Smooth muscle cell (in vitro differentiated cells): ENCODE measurements around the gene FAM3B. TPM values are rescaled to one million over a fixed set of nuclear protein-coding genes. Genes with fewer than 3 reads are reported as not detected.

ENCODE experiments used
- DNase-seq: peaks from one replicate; lab custom pipeline; 2025; ENCODE audit not compliant: unreplicated experiment; lab: John Stamatoyannopoulos, UW
- H2AFZ ChIP-seq: fragments of 200-600 bp; sonication (generic); 2 replicates; pipeline ENCODE4 v1.6.0; 2016; ENCODE audit warnings: antibody characterized with exemption, low read depth, mild to moderate bottlenecking
- H3F3A ChIP-seq: fragments of 200-600 bp; sonication (generic); 2 replicates; pipeline ENCODE4 v1.6.0; 2017; ENCODE audit warnings: antibody characterized with exemption, low read depth
- H3K27ac ChIP-seq: fragments of 200-600 bp; sonication (generic); 2 replicates; pipeline ENCODE4 v1.5.1; 2016; ENCODE audit warnings: low read depth, mild to moderate bottlenecking
- H3K27me3 ChIP-seq: fragments of 200-600 bp; sonication (generic); 2 replicates; pipeline ENCODE4 v1.6.1; 2016; ENCODE audit warnings: low read depth, mild to moderate bottlenecking
- H3K36me3 ChIP-seq: fragments of 200-600 bp; sonication (generic); 2 replicates; pipeline ENCODE4 v1.5.1; 2016; ENCODE audit warnings: low read depth
- H3K4me1 ChIP-seq: fragments of 200-600 bp; sonication (generic); 2 replicates; pipeline ENCODE4 v1.5.1; 2016; ENCODE audit warnings: low read depth
- H3K4me2 ChIP-seq: fragments of 200-600 bp; sonication (generic); 2 replicates; pipeline ENCODE4 v1.6.0; 2016; ENCODE audit warnings: mild to moderate bottlenecking
- H3K4me3 ChIP-seq: fragments of 200-600 bp; sonication (generic); 2 replicates; pipeline ENCODE4 v1.5.1; 2016; ENCODE audit warnings: mild to moderate bottlenecking
- H3K79me2 ChIP-seq: fragments of 200-600 bp; sonication (generic); 2 replicates; pipeline ENCODE4 v1.6.0; 2016; ENCODE audit warnings: low read depth, mild to moderate bottlenecking
- H3K9ac ChIP-seq: fragments of 200-600 bp; sonication (generic); 2 replicates; pipeline ENCODE4 v1.6.0; 2016; ENCODE audit warnings: low read depth
- H3K9me3 ChIP-seq: fragments of 200-600 bp; sonication (generic); replicated peaks from 2 replicates; pipeline ENCODE4 v1.5.1; 2016; ENCODE audit warnings: low read depth
- H4K20me1 ChIP-seq: fragments of 200-600 bp; sonication (generic); 2 replicates; pipeline ENCODE4 v1.6.0; 2016; ENCODE audit warnings: low read depth
- WGBS: methylation state at CpG from one replicate; pipeline ENCODE4 v1.1.7; 2016; ENCODE audit warnings: low lambda C conversion rate; 5-methylcytosine and 5-hydroxymethylcytosine counted together
- polyA plus RNA-seq: library from polyadenylated mRNA; unstranded; fragments of >200 nt; fragmentation: Nextera tagmentation; extraction: Ambion mirVana; gene quantifications from 2 replicates; pipeline ENCODE4 v1.2.1, GENCODE V29; 2016
- total RNA-seq: library from RNA; depleted of rRNA; stranded (reverse); fragments of >200 nt; gene quantifications from 2 replicates; pipeline ENCODE4 v1.2.3, GENCODE V29; 2014
- TF ChIP-seq, protein P1 (sequence below): fragments of 200-600 bp; sonication (generic); IDR thresholded peaks from 2 replicates; pipeline ENCODE4 v1.5.1; 2017; ENCODE audit warnings: borderline replicate concordance, mild to moderate bottlenecking, antibody characterized with exemption; ENCODE audit not compliant: insufficient read depth, poor library complexity, severe bottlenecking

FAM3B gene
- total and polyA plus RNA-seq, 2 experiments from 2014 or later, result 0.18 TPM; not detected in 1

DNA sequence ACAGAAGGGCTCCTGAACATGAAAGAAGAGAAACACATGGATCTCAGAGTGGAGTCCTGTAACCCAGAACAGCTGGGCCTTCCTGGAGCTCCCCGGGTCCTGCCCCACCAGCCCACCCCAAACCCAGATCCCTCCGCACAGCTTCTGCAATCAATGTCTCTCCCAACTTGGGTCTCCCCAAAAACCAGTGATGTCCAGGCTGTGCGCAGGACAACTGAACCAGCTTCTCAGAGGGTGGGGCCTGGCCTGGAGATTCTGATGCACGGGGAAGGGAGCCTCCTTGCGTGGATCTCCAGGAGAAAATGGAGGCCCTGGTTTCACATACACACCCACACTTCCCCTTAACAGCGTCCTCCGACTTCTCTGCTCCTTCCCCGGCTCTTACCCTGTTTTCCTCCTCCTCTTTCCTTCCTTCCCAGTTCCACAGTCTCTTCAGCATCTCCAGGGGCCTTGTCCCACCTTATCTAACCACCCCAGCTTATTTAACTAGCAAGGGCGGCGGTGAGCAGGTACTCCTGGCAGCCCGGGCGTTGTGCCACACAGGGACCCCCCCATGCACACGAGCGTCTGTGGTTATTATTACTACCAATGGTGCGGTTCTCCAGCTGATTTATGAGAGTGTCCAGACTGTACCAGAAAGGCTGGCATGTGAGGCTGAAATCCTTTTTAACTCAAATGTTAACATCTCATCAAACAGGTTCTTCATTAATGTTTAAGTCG lies 34.0 kb downstream of the FAM3B start:
- no peaks in the 10 kb centered on the region for H3K4me1 ChIP-seq
- 95% methylated on average over 16 of the region's 16 CpGs for WGBS
- TF ChIP-seq, protein P1, sequence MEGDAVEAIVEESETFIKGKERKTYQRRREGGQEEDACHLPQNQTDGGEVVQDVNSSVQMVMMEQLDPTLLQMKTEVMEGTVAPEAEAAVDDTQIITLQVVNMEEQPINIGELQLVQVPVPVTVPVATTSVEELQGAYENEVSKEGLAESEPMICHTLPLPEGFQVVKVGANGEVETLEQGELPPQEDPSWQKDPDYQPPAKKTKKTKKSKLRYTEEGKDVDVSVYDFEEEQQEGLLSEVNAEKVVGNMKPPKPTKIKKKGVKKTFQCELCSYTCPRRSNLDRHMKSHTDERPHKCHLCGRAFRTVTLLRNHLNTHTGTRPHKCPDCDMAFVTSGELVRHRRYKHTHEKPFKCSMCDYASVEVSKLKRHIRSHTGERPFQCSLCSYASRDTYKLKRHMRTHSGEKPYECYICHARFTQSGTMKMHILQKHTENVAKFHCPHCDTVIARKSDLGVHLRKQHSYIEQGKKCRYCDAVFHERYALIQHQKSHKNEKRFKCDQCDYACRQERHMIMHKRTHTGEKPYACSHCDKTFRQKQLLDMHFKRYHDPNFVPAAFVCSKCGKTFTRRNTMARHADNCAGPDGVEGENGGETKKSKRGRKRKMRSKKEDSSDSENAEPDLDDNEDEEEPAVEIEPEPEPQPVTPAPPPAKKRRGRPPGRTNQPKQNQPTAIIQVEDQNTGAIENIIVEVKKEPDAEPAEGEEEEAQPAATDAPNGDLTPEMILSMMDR, result no peak
- no peak overlapping the region for H3K4me2 ChIP-seq
- H3K79me2 ChIP-seq, result no peaks in the 10 kb centered on the region
- DNase-seq, result no peak
- peaks cover 7% of the 10 kb centered on the region for H3K27me3 ChIP-seq
- no peaks in the 10 kb centered on the region for H4K20me1 ChIP-seq
- no peaks in the 10 kb centered on the region for H3K36me3 ChIP-seq
- H3K27ac ChIP-seq, result no peak overlapping the region
- H3K4me3 ChIP-seq, result no peak overlapping the region
- no peaks in the 10 kb centered on the region for H3K9me3 ChIP-seq
- no peak overlapping the region for H2AFZ ChIP-seq
- H3F3A ChIP-seq, result no peaks in the 10 kb centered on the region
- no peak overlapping the region for H3K9ac ChIP-seq

DNA sequence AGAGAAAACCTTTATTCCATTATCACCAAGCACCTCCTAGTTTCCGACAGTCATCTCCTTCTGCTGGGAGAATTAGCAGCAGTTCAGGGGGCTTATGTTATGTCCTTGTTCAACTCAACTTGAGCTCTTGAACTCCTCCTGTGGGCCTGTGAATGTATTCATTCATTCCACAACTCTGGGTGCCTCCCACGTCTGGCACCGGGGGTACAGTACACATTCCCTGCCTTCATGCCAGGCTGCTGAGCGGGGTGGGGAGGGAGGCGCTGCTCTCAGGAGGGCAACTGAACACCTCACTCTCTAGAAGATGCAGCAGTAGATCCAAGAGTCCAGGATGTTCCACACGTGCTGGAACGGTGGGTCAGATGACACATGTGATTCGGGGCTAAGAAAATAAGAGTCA lies 40.9 kb downstream of the FAM3B start:
- no peak for DNase-seq
- Histone ChIP-seq H3K9ac (no peak overlapping the region), H3K4me1 (no peaks in the 10 kb centered on the region), H3F3A (peaks cover 5% of the 10 kb centered on the region), H3K9me3 (no peaks in the 10 kb centered on the region), H3K27ac (no peak overlapping the region), H3K27me3 (peaks cover 7% of the 10 kb centered on the region), H3K79me2 (no peaks in the 10 kb centered on the region), H2AFZ (no peak overlapping the region), H4K20me1 (no peaks in the 10 kb centered on the region), H3K4me3 (no peak overlapping the region), H3K4me2 (no peak overlapping the region), H3K36me3 (no peaks in the 10 kb centered on the region)
- WGBS, result 79% methylated on average over 8 of the region's 8 CpGs
- TF ChIP-seq, protein P1, result no peak

DNA sequence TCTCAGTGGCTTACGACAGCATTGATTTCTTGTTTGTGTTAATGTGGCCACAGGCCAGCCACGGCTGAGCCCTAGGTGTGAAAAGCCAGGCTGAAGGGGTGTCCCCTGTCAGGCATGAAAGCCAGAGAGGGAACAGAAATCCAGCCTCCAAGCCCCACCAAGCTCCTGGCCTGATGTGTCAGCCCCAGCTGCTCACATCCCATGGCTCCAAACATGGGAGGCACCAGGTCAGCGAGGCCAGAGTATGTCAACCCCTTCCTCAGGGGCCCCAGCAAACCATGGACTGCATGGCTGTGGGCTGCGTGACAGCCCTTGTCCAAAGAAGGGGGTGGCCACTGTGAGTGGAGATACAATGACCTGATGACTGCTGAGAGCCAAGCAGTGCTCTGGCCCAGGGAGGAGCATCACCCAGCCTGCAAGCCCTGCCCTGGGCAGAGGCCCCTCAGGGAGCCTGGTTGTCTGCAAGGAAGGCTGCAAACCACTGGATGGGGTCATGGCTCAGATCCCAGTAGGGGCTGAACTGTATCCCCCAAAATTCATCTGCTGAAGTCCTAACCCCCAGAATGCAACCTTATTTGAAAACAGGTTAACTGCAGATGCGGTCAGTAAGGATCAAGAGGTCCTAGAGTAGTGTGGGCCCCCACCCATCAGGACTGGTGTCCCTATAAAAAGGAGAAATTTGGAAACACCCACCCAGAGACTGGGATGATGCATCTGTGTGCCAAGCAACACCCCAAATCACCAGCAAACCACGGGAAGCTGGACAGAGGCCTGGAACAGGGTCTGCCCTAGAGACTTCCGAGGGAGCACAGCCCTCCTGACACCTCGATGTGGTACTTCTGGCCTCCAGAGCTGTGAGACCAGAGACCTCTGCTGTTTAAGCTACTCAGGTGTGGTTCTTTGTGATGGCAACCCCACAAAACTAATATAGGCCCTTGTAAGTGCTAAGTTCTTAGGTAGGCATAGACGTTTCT lies 41.9 kb downstream of the FAM3B start:
- no peak for DNase-seq
- H3K4me3 ChIP-seq, result no peak overlapping the region
- H4K20me1 ChIP-seq, result no peaks in the 10 kb centered on the region
- TF ChIP-seq, protein P1, result no peak
- peaks cover 7% of the 10 kb centered on the region for H3K27me3 ChIP-seq
- H3K9ac ChIP-seq, result no peak overlapping the region
- no peak overlapping the region for H3K27ac ChIP-seq
- H3F3A ChIP-seq, result peaks cover 5% of the 10 kb centered on the region
- 91% methylated on average over 9 of the region's 9 CpGs for WGBS
- no peaks in the 10 kb centered on the region for H3K9me3 ChIP-seq
- no peaks in the 10 kb centered on the region for H3K79me2 ChIP-seq
- H3K4me2 ChIP-seq, result no peak overlapping the region
- H3K36me3 ChIP-seq, result no peaks in the 10 kb centered on the region
- no peak overlapping the region for H2AFZ ChIP-seq
- no peaks in the 10 kb centered on the region for H3K4me1 ChIP-seq
